ENCODE results near the gene PLA2G2E.

DNA sequence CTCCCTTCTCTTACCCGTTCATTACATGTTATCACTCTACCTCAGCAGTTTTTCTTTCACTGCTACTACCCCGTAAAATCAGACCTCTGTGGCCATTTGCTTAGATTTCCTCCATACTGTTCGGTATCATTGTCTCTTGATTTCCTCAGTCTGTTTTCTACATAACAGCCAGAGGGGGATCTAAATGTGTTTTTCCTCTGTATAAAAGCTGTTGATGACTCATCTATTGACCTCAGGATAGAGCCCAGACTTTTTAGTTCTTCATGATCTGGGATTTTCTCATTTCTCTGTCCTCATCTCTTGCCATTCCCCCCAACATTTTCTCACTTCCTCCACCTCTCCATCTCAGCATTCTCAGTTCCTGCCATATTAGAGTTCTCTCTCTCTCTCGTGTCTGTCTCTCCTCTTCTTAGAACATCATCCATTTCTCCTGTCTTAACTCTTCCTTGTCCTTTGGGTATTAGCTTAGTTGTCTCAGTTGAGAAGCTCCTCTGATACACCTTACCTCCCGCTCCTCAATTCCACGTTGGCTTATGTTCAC is 30.7 kb downstream of the PLA2G2E start:
- TF ChIP-seq ZNF274 (IDR thresholded peaks at IDR 0.05; ENCODE audit: low read depth, low read length) (no peak), YY1 (IDR thresholded peaks at IDR 0.05; ENCODE audit: insufficient read depth, insufficient read length) (no peak)

Data from NT2/D1 (cell line).